ENCODE data around the gene RNASE7. TPM values are rescaled to one million over a fixed set of nuclear protein-coding genes. Genes with fewer than 3 reads are reported as not detected.

Gene RNASE7
- total RNA-seq, 6 experiments from 2014 or later, result not detected

- no peak for TF ChIP-seq CTCF (IDR thresholded peaks at IDR 0.05)
- Mint-ChIP-seq H3K4me3 (no peak overlapping the region; the same call in 1 of the 2 replicates), H3K9me3 (no peaks in the 10 kb centered on the region), H3K36me3 (ENCODE audit: low read depth) (no peaks in the 10 kb centered on the region), H3K27me3 (ENCODE audit: insufficient read depth) (peaks cover 3% of the 10 kb centered on the region), H3K4me1 (ENCODE audit: low read depth) (peaks cover 46% of the 10 kb centered on the region), H3K27ac (no peak overlapping the region)
- no peak for DNase-seq
Measured at GRCh38 chr14:21060614-21061346, 18.6 kb downstream of the RNASE7 start.

- Mint-ChIP-seq H3K9me3 (no peaks in the 10 kb centered on the region), H3K4me3 (no peak overlapping the region), H3K27me3 (ENCODE audit: insufficient read depth) (peaks cover 3% of the 10 kb centered on the region), H3K36me3 (ENCODE audit: low read depth) (no peaks in the 10 kb centered on the region), H3K27ac (no peak overlapping the region), H3K4me1 (ENCODE audit: low read depth) (peaks cover 46% of the 10 kb centered on the region)
- no peak for DNase-seq
- TF ChIP-seq CTCF (IDR thresholded peaks at IDR 0.05), result no peak
Measured at GRCh38 chr14:21061347-21061668, 19.1 kb downstream of the RNASE7 start.

GRCh38 chr14:21063479-21063878 lies 21.3 kb downstream of the RNASE7 start:
- peak; percentile 66 for DNase-seq
- peaks cover 38% of the 10 kb centered on the region for H3K4me1 Mint-ChIP-seq (ENCODE audit: low read depth)
- H3K9me3 Mint-ChIP-seq, result no peaks in the 10 kb centered on the region
- H3K27me3 Mint-ChIP-seq (ENCODE audit: insufficient read depth), result peaks cover 3% of the 10 kb centered on the region
- TF ChIP-seq CTCF (IDR thresholded peaks at IDR 0.05), result no peak
- H3K4me3 Mint-ChIP-seq, result peak overlapping the region; percentile 30; the same call in 1 of the 2 replicates
- H3K27ac Mint-ChIP-seq, result peak overlapping the region; percentile 33; the same call in 1 of the 2 replicates
- H3K36me3 Mint-ChIP-seq (ENCODE audit: low read depth), result no peaks in the 10 kb centered on the region

- no peak for DNase-seq
- Mint-ChIP-seq H3K27me3 (ENCODE audit: insufficient read depth) (peaks cover 6% of the 10 kb centered on the region), H3K9me3 (no peaks in the 10 kb centered on the region), H3K27ac (no peak overlapping the region), H3K4me1 (ENCODE audit: low read depth) (peaks cover 40% of the 10 kb centered on the region), H3K36me3 (ENCODE audit: low read depth) (no peaks in the 10 kb centered on the region), H3K4me3 (no peak overlapping the region)
- TF ChIP-seq CTCF (IDR thresholded peaks at IDR 0.05), result peak; percentile 42; the same call in 1 of the 2 replicates
Measured at GRCh38 chr14:21066882-21067502, 24.8 kb downstream of the RNASE7 start.

- H3K4me3 Mint-ChIP-seq, result peak overlapping the region; percentile 88
- peak overlapping the region; percentile 84 for H3K27ac Mint-ChIP-seq
- peaks cover 4% of the 10 kb centered on the region for H3K27me3 Mint-ChIP-seq (ENCODE audit: insufficient read depth)
- peaks cover 41% of the 10 kb centered on the region for H3K4me1 Mint-ChIP-seq (ENCODE audit: low read depth)
- peaks cover 7% of the 10 kb centered on the region for H3K36me3 Mint-ChIP-seq (ENCODE audit: low read depth)
- peak; percentile 79 for TF ChIP-seq CTCF (IDR thresholded peaks at IDR 0.05)
- peak; percentile 38 for DNase-seq
- H3K9me3 Mint-ChIP-seq, result no peaks in the 10 kb centered on the region
Measured at GRCh38 chr14:21068521-21069387, 26.6 kb downstream of the RNASE7 start.
